Liver (tissue), 9 donors: Measurements from ENCODE around the gene RPS6KB1. TPM values are rescaled to one million over a fixed set of nuclear protein-coding genes. Genes with fewer than 3 reads are reported as not detected.
A peak's percentile ranks its signal among the peaks of the same experiment; 100 is the strongest.
"Not testable (repeated sequence)": the region's sequence is repeated elsewhere in the genome, so short reads cannot be mapped to it uniquely, and the experiment has no call there.

Source experiments
- DNase-seq: peaks from one replicate; pipeline ENCODE4 v3.0.0-alpha.2; 2017; ENCODE audit warnings: low spot score
- H3K27ac ChIP-seq, 2 donors: one replicate each; pipeline ENCODE4 v1.7.0; 2013; ENCODE audit warnings: inconsistent platforms in 2 of 2, low read length in 2 of 2, control low read depth in 1 of 2, low read depth in 1 of 2, mild to moderate bottlenecking in 1 of 2
- H3K27me3 ChIP-seq, 4 donors: one replicate each; pipeline versions ENCODE4 v1.6.1 to v1.7.0; 2013; ENCODE audit warnings: low read length in 3 of 4, inconsistent platforms in 1 of 4, mild to moderate bottlenecking in 1 of 4, moderate library complexity in 1 of 4; ENCODE audit not compliant: control insufficient read depth in 4 of 4, insufficient read depth in 4 of 4
- H3K36me3 ChIP-seq, 4 donors: one replicate each; pipeline versions ENCODE4 v1.6.1 to v1.7.0; 2013; ENCODE audit warnings: low read length in 3 of 4, mild to moderate bottlenecking in 3 of 4, low read depth in 1 of 4, moderate library complexity in 1 of 4; ENCODE audit not compliant: control insufficient read depth in 4 of 4, insufficient read depth in 3 of 4
- H3K4me1 ChIP-seq, 4 donors: one replicate each; pipeline versions ENCODE4 v1.6.1 to v1.7.0; 2013; ENCODE audit warnings: low read length in 3 of 4, mild to moderate bottlenecking in 3 of 4, moderate library complexity in 1 of 4; ENCODE audit not compliant: control insufficient read depth in 4 of 4, insufficient read depth in 4 of 4
- H3K4me3 ChIP-seq, 3 donors: one replicate each; pipeline versions ENCODE4 v1.6.1 to v1.7.0; 2013; ENCODE audit warnings: low read length in 3 of 3, control low read depth in 1 of 3, low read depth in 1 of 3, mild to moderate bottlenecking in 1 of 3
- H3K9ac ChIP-seq, 2 donors: one replicate each; pipeline ENCODE4 v1.7.0; 2013; ENCODE audit warnings: low read length in 2 of 2, mild to moderate bottlenecking in 2 of 2, moderate library complexity in 2 of 2, control low read depth in 1 of 2, low read depth in 1 of 2
- H3K9me3 ChIP-seq, 4 donors: one replicate each; pipeline versions ENCODE4 v1.6.1 to v1.7.0; 2013; ENCODE audit warnings: low read length in 3 of 4; ENCODE audit not compliant: control insufficient read depth in 4 of 4
- ATF3 ChIP-seq: IDR thresholded peaks from 2 replicates; pipeline ENCODE4 v1.6.1; 2016; ENCODE audit warnings: antibody characterized with exemption
- CTCF ChIP-seq: fragments of 150-350 bp; IDR thresholded peaks from 2 replicates; pipeline ENCODE4 v1.5.1; 2017; ENCODE audit warnings: improper control_type of control experiment, low read depth, low read length; ENCODE audit not compliant: missing input control
- EGR1 ChIP-seq, 2 donors: IDR thresholded peaks; 2 replicates each; pipeline ENCODE4 v1.6.1; 2016 to 2018; ENCODE audit warnings: antibody characterized with exemption in 2 of 2, low read depth in 2 of 2
- FOXA1 ChIP-seq: IDR thresholded peaks from 2 replicates; pipeline ENCODE4 v1.6.1; 2016; ENCODE audit warnings: antibody characterized with exemption
- FOXA2 ChIP-seq: IDR thresholded peaks from 2 replicates; pipeline ENCODE4 v1.6.1; 2016; ENCODE audit warnings: antibody characterized with exemption
- GABPA ChIP-seq, 2 donors: IDR thresholded peaks in 1 of 2; conservative IDR thresholded peaks in 1 of 2; 2 replicates each; pipeline ENCODE4 v1.6.1; 2016; ENCODE audit warnings: antibody characterized with exemption in 2 of 2, mild to moderate bottlenecking in 1 of 2, moderate library complexity in 1 of 2
- HNF4A ChIP-seq, 2 donors: conservative IDR thresholded peaks; 2 replicates each; pipeline ENCODE4 v1.6.1; 2016; ENCODE audit warnings: antibody characterized with exemption in 2 of 2, mild to moderate bottlenecking in 2 of 2
- HNF4G ChIP-seq: IDR thresholded peaks from 2 replicates; pipeline ENCODE4 v1.6.1; 2016; ENCODE audit warnings: antibody characterized with exemption
- JUND ChIP-seq, 2 donors: IDR thresholded peaks; 2 replicates each; pipeline ENCODE4 v1.6.1; 2016; ENCODE audit warnings: antibody characterized with exemption in 2 of 2
- MAX ChIP-seq: IDR thresholded peaks from 2 replicates; pipeline ENCODE4 v1.6.1; 2016; ENCODE audit warnings: antibody characterized with exemption
- NR2F2 ChIP-seq: IDR thresholded peaks from 2 replicates; pipeline ENCODE4 v1.6.1; 2016; ENCODE audit warnings: antibody characterized with exemption
- RAD21 ChIP-seq, 2 donors: IDR thresholded peaks; 2 replicates each; pipeline ENCODE4 v1.6.1; 2016; ENCODE audit warnings: antibody characterized with exemption in 2 of 2, mild to moderate bottlenecking in 2 of 2
- REST ChIP-seq: IDR thresholded peaks from 2 replicates; pipeline ENCODE4 v1.6.1; 2016; ENCODE audit warnings: antibody characterized with exemption, mild to moderate bottlenecking
- RXRA ChIP-seq, 2 donors: IDR thresholded peaks; 2 replicates each; pipeline ENCODE4 v1.6.1; 2017 to 2018; ENCODE audit warnings: antibody characterized with exemption in 2 of 2, mild to moderate bottlenecking in 1 of 2
- SP1 ChIP-seq: IDR thresholded peaks from 2 replicates; pipeline ENCODE4 v1.6.1; 2018; ENCODE audit warnings: antibody characterized with exemption, mild to moderate bottlenecking
- TAF1 ChIP-seq: conservative IDR thresholded peaks from 2 replicates; pipeline ENCODE4 v1.6.1; 2016; ENCODE audit warnings: antibody characterized with exemption, mild to moderate bottlenecking
- YY1 ChIP-seq: IDR thresholded peaks from 2 replicates; pipeline ENCODE4 v1.6.1; 2016; ENCODE audit warnings: antibody characterized with exemption, mild to moderate bottlenecking
- ZBTB33 ChIP-seq: IDR thresholded peaks from 2 replicates; pipeline ENCODE4 v1.6.1; 2016; ENCODE audit warnings: antibody characterized with exemption
- WGBS: extraction: QIAGEN DNeasy Blood & Tissue Kit; methylation state at CpG from one replicate; pipeline ENCODE4 v1.1.7; 2013; 5-methylcytosine and 5-hydroxymethylcytosine counted together
- polyA plus RNA-seq, 2 donors: library from polyadenylated mRNA; stranded (reverse) in 1 of 2; unstranded in 1 of 2; fragments of 200-250 nt in 1 of 2; fragments of >200 nt in 1 of 2; fragmentation: Nextera tagmentation in 1 of 2; extraction: Ambion mirVana in 1 of 2; gene quantifications; one replicate each; pipeline versions ENCODE4 v1.2.1 to v1.2.3, GENCODE V29; 2013 to 2015
- total RNA-seq, 2 donors: library from RNA; depleted of rRNA; stranded (reverse); fragments of >200 nt; gene quantifications; one replicate each; pipeline ENCODE4 v1.2.3, GENCODE V29; 2014
- donor health status: healthy.
- donor health status: healthy.
- donor health status: healthy.
- donor health status: healthy.
- donor health status: healthy.

RPS6KB1 gene
- total and polyA plus RNA-seq, 4 donors, result 5.6 to 22.1 (median 15.3) TPM

GRCh38 chr17:59848385-59848668 is 44.6 kb upstream of the RPS6KB1 start:
- no peak for DNase-seq
- Histone ChIP-seq H3K27me3 (no peaks in the 10 kb centered on the region), H3K36me3 (no peaks in the 10 kb centered on the region), H3K9me3 (no peaks in the 10 kb centered on the region), H3K4me1 (peaks cover 12 to 39% (median 32%) of the 10 kb centered on the region in 4 donors), H3K4me3 (no peak overlapping the region), H3K27ac (peak overlapping the region; percentile 62 to 96), H3K9ac (no peak overlapping the region)
- WGBS, result 66% methylated on average over 6 of the region's 6 CpGs
- TF ChIP-seq ATF3, result no peak
- TF ChIP-seq SP1, result no peak
- TF ChIP-seq RAD21 (IDR thresholded peaks at IDR 0.05), result no peak
- TF ChIP-seq JUND (IDR thresholded peaks at IDR 0.05), result no peak
- no peak for TF ChIP-seq CTCF

- H3K4me3 ChIP-seq, result no peak overlapping the region
- peak overlapping the region in 1 of 2 donors; percentile 12 for H3K9ac ChIP-seq
- H3K36me3 ChIP-seq, result no peaks in the 10 kb centered on the region
- no peak for TF ChIP-seq MAX
- TF ChIP-seq GABPA (IDR thresholded peaks at IDR 0.05 in 1 of 2, conservative IDR thresholded peaks at IDR 0.05 in 1 of 2), result no peak
- no peak for TF ChIP-seq REST
- TF ChIP-seq FOXA1, result no peak
- TF ChIP-seq RXRA (IDR thresholded peaks at IDR 0.05), result peak in 1 of 2 donors; percentile 22
- no peak for TF ChIP-seq EGR1 (IDR thresholded peaks at IDR 0.05; ENCODE audit: low read depth in 2 of 2)
- no peak for TF ChIP-seq NR2F2
- no peak for TF ChIP-seq SP1
- no peak for TF ChIP-seq ZBTB33
- no peak for TF ChIP-seq ATF3
- TF ChIP-seq FOXA2, result no peak
- peak; percentile 13 for TF ChIP-seq YY1
- TF ChIP-seq CTCF, result no peak
- TF ChIP-seq HNF4A (conservative IDR thresholded peaks at IDR 0.05), result peak in 1 of 2 donors; percentile 14
- no peak for TF ChIP-seq HNF4G
- no peak for TF ChIP-seq RAD21 (IDR thresholded peaks at IDR 0.05)
- no peak for TF ChIP-seq TAF1
- no peak for TF ChIP-seq JUND (IDR thresholded peaks at IDR 0.05)
- H3K9me3 ChIP-seq, result no peaks in the 10 kb centered on the region
- DNase-seq, result no peak
- H3K27ac ChIP-seq, result peak overlapping the region; percentile 62 to 96
- 28% methylated on average over 7 of the region's 7 CpGs for WGBS
- H3K4me1 ChIP-seq, result peaks cover 12 to 39% (median 32%) of the 10 kb centered on the region in 4 donors
- no peaks in the 10 kb centered on the region for H3K27me3 ChIP-seq
Observed at GRCh38 chr17:59848778-59849177, 44.1 kb upstream of the RPS6KB1 start.

GRCh38 chr17:59850311-59850710 is 42.6 kb upstream of the RPS6KB1 start:
- H3K9ac ChIP-seq, H3K4me3 ChIP-seq, DNase-seq, H3K27me3 ChIP-seq, H3K27ac ChIP-seq, H3K9me3 ChIP-seq, H3K36me3 ChIP-seq: not testable (repeated sequence)
- peaks cover 12 to 33% (median 27%) of the 10 kb centered on the region in 4 donors for H3K4me1 ChIP-seq
- 90% methylated on average over 15 of the region's 15 CpGs for WGBS
